HG03575 (cell line): ENCODE data around the gene GDF11.

ENCODE experiments used
- ATAC-seq: cut with Tn5 transposase; IDR thresholded peaks from one replicate; pipeline ENCODE4 v1.9.1; 2021; ENCODE audit not compliant: unreplicated experiment, insufficient number of reproducible peaks, low FRiP score; ENCODE audit errors: extremely low read depth

The GDF11 gene

DNA sequence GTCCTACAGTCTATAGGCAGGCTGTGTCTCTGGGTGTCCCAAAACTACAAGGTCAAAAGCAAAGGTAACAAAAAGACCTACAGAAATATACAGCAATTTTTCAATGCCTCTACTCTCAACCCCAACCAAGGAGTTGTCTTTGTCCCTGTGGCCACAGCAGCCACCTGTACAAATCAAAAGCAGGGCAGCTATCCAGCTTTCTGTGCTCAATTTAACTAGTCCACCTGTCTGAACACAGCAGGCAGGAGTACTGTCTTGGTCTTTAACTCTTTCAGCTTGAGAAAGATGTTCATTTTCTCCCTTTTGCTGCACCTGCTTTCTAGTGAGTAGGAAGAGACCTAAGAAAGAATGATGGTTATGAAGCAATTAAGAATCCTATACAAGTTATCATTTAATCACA, 19.7 kb downstream of the GDF11 start:
- no peak for ATAC-seq

DNA sequence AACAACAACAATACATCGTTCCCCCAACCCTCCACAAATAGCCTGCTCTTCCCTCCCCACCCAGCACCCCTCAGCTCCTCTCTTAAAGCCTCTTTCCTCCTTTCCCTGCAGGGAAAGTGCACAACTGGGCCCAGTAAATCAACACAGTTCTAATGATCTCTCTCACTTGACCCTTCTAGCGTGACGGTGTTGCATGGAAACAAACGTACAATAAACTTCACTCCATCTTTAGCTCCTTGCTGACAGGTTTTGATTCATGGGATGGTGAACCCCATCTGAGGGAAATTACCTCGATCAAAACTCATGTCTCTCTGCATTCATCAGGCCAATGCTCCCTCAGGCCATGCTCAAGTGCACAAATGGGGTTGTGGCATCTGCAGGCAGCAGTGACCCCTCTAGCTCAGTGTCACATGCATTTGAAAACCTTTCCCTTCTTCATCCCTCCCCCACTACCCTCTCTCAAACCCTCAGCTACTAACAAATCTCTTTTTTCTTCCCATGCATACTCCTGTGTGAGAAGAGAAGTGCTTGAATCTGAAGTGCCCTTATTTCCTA, 22.9 kb downstream of the GDF11 start:
- no peak for ATAC-seq

DNA sequence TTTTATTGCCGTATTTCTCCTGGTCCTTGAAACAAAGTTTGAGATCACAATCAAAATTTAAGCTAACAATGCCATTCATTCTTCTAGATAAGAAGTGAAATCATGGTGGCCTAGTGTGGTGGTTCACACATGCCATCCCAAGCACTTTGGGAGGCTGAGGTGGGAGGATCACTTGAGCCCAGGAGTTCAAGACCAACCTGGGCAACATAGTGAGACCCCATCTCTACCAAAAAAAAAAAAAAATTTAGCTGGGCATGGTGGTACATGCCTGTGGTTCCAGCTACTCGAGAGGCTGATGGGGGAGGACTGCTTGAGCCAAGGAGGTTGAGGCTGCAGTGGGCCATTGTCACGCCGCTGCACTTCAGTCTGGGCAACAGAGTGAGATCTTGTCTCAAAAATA, 24.2 kb downstream of the GDF11 start:
- no peak for ATAC-seq

DNA sequence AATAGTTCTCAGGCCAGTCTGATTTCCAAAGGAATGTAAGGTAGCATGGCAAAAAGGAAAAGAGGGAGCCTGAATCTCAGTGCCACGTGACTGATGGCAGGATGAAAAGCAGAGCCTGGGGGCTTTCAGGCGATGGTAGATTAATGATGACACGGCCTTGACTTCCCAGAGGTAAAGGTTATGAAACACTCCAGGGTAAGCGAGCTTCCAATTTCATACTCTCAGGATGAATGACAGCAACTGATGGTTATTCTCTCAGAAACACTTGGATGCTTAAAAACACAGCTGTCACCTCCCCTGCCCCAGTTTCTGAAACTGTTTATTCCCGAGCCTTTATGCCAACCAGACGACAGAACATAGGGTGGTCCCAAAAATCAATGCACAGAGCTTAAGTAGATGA, 28.8 kb downstream of the GDF11 start:
- no peak for ATAC-seq

DNA sequence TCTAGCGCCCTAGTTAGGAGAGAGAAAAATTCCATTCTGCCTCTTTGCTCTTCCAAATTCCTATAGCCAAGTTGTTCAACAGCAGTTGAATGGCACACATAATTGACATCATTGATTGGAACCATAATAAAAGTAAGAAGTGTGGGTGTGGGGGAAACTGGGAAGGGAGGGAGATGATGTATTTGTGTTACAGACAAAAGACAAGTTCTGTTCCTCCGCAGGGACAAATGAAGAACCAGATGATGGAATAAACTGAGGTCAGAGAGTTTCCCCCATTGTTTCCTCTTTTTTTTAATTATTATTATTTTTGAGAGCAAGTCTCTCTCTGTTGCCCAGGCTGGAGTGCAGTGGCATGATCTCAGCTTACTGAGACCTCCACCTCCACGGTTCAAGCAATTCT, 34.9 kb downstream of the GDF11 start:
- no peak for ATAC-seq

DNA sequence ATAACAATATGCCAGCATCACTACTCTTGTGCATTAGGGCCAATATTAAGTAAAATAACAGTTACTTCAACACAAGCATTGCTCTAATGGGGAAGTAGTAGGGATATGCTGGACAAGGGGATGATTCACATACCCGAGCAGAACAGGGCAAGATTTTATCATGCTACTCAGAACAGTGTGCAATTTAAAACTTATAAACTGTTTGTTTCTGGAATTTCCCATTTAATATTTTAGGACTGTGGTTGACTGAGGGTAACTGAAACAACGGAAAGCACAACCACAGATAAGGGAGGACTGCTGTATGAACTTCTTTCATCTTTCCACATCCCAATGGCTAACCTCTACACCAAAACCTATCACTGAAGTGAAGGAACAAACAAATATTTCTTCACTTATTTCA, 37.8 kb downstream of the GDF11 start:
- ATAC-seq, result no peak

DNA sequence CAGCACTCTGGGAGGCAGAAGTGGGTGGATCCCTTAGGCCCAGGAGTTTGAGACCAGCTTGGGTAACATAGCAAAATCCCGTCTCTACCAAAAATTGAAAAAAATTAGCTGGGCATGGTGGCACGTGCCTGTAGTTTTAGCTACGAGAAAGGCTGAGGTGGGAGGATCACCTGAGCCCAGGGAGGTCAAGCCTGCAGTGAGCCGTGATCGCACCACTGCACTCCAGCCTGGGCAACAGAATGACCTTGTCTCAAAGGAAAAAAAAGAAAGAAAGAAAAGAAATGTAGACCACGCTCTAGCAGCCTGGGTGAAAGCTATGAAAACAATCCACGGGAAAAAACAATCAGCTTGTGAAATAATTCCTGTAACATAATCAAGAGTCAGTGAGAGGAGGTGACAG, 45.6 kb downstream of the GDF11 start:
- ATAC-seq, result no peak

DNA sequence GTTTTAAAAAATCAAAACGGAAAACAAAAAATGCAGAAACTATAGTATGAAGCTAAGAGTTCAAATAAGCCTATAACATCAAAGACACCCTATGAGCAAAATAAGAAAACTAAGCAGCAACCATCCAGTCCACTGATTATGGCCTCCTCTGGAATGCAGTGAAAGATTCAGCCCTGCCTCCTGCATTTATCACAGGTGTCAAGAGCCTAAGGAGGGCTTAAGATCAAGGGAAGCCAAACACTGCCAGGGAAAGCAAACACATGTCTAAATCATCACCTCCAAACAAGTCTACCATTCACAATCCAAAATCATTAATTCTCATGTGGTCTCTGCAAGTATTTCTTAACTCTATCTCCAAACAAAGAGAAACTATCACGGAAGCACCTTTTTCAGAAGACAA, 46.2 kb downstream of the GDF11 start:
- ATAC-seq, result no peak

DNA sequence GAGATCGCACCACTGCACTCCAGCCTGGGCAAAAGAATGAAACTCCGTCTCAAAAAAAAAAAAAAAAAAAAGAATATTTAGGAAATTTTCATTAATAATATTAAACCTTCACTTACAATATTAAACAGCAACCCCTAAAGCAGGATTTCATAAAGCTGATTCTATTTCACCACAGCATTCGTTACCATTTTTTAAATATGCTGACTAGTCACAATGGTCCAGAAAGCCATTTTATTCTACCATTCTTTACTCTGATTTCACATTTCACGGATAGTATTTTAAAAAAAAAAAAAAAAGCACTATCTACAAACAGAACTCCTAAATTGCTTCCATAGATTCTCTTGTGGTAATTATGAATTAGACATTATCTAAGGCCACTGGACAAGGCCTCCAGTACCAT, 47.0 kb downstream of the GDF11 start:
- ATAC-seq, result no peak

DNA sequence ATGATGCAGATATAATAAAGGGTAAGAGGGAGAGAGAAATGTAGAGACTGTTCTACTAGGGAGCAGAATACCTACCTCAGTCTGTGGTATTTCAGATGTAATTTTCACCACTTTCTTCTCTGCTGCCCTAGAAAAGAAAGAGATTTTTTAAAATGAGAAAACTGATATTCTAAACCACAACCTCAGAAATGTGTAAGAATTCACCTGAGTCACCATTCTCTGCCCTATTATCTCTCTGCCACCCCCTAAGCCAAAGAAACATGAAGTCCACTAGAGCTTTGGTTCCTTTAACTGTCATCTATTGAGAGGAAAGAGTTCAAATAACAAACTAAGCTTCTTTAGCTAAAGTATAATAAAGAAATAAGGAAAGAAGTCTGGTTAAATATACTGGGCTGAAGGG, 53.0 kb downstream of the GDF11 start:
- no peak for ATAC-seq

DNA sequence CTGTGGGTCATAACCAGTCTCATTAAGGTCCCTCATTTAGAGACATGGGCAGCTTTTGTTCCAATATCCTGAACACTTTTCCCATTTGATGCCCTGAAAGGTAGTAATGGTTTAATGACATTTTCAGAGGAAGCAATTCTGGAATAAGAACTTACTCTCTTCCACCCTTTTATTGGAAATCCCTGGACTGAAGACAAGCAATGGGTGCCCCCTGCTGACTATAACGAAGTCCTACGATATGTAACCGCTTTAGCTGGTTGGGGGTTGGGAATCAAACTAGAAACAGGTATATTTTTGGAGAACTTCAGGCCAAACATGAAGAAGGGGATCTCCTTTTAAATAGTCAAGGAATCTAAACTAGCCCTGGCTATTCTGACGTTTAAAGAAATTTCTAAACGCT, 54.1 kb downstream of the GDF11 start:
- no peak for ATAC-seq

DNA sequence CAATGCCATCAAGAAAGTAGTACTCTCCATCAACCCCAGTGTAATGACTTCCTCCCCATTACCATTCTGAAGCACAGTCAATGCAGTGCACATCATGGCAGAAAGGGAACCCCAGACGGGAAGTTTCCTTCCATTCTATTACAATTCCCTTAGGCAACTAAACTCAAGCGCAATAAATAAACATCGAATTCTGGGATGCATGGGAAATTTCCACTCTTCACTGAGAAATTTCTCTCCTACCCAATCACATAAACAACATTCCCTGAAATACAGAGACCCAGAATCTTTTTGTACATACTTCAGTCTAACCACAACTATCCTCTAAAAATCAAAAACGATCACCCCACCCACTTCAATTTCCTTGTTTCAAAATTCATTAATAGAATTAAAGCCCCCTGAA, 54.6 kb downstream of the GDF11 start:
- no peak for ATAC-seq
